GM12892 (cell line): ENCODE measurements around the gene PDSS2.

Experiments used
- POLR2A ChIP-seq: IDR thresholded peaks from 2 replicates; pipeline ENCODE4 v1.6.1; 2011; ENCODE audit warnings: low read depth, low read length, control low read depth
- POLR2AphosphoS5 ChIP-seq: IDR thresholded peaks from 2 replicates; pipeline ENCODE4 v1.6.1; 2011; ENCODE audit warnings: low read depth, low read length, control low read depth
- TAF1 ChIP-seq: IDR thresholded peaks from 2 replicates; pipeline ENCODE4 v1.6.1; 2011; ENCODE audit warnings: low read depth, mild to moderate bottlenecking, control low read depth, low read length, borderline replicate concordance

GRCh38 chr6:107290491-107290890 is 168.9 kb downstream of the PDSS2 start:
- no peak for TF ChIP-seq POLR2A
- TF ChIP-seq TAF1, result no peak
- no peak for TF ChIP-seq POLR2AphosphoS5
